Activated T-cell treated with anti-CD3 and anti-CD28 coated beads, Interleukin-2, amount 50 U/mL, for 24 hours (primary cell): ENCODE results near the gene MS4A6E.
"Not testable (repeated sequence)": the region's sequence is repeated elsewhere in the genome, so short reads cannot be mapped to it uniquely, and the experiment has no call there.

Source experiments
- DNase-seq: peaks from one replicate; pipeline ENCODE4 v3.0.0-alpha.2; 2020
- H3K27ac Mint-ChIP-seq: 2 replicates; pipeline ENCODE4 v1.8.0; 2020; ENCODE audit warnings: mild to moderate bottlenecking, mixed read lengths
- H3K27me3 Mint-ChIP-seq: 2 replicates; pipeline ENCODE4 v1.8.0; 2020; ENCODE audit warnings: mixed read lengths
- H3K36me3 Mint-ChIP-seq: 2 replicates; pipeline ENCODE4 v1.8.0; 2020; ENCODE audit warnings: low read depth, mixed read lengths
- H3K4me1 Mint-ChIP-seq: 2 replicates; pipeline ENCODE4 v1.8.0; 2020; ENCODE audit warnings: low read depth, mixed read lengths
- H3K4me3 Mint-ChIP-seq: 2 replicates; pipeline ENCODE4 v1.8.0; 2020; ENCODE audit warnings: mild to moderate bottlenecking, moderate library complexity, mixed read lengths
- H3K9me3 Mint-ChIP-seq: 2 replicates; pipeline ENCODE4 v1.8.0; 2020; ENCODE audit warnings: mixed read lengths

The MS4A6E gene

DNA sequence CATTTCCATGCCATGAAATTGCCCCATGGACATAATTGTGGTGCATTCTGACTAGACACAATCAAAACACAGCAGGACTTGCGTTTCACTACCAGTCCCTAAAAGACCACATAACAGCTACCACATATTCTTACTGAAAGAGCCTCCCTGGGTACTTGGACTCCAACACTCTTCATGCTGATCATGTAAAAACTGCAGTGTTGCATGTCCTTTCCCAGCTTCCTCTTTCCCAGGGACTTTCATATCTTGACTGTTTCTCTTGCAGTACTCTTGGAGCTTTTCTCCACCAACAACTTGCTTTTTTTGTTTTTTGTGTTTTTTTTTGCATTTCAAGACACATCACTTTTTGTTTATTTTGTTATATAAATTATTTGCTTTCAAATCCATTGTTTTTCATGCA, 22.9 kb downstream of the MS4A6E start:
- H3K27ac Mint-ChIP-seq, result no peak overlapping the region

DNA sequence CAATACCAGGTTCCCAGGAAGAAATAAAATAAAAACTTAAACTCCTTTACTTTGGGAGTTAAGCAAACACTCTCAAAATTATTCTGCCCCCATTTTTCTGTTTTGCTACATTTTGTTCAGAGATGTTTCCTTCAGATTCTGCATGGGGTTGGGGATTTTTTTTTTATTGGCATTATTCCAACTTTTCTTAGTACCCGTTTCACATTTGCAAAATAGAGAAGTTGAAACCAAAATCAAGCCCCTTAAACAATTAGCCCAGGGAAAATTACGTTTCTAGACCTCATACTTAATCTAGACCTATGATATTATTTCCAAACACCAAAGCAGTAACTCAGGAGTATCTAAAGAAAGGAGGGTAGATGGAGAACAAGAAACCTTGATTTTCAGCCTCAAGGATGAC, 30.7 kb downstream of the MS4A6E start:
- H3K36me3 Mint-ChIP-seq, result no peaks in the 10 kb centered on the region
- no peak overlapping the region for H3K4me3 Mint-ChIP-seq
- no peaks in the 10 kb centered on the region for H3K4me1 Mint-ChIP-seq

More for the DNA sequence above, 22.9 kb downstream of the MS4A6E start:
- no peaks in the 10 kb centered on the region for H3K36me3 Mint-ChIP-seq
- H3K4me3 Mint-ChIP-seq, result no peak overlapping the region
- no peak for DNase-seq
- no peaks in the 10 kb centered on the region for H3K9me3 Mint-ChIP-seq
- H3K4me1 Mint-ChIP-seq, result no peaks in the 10 kb centered on the region
- peaks cover 31% of the 10 kb centered on the region for H3K27me3 Mint-ChIP-seq

DNA sequence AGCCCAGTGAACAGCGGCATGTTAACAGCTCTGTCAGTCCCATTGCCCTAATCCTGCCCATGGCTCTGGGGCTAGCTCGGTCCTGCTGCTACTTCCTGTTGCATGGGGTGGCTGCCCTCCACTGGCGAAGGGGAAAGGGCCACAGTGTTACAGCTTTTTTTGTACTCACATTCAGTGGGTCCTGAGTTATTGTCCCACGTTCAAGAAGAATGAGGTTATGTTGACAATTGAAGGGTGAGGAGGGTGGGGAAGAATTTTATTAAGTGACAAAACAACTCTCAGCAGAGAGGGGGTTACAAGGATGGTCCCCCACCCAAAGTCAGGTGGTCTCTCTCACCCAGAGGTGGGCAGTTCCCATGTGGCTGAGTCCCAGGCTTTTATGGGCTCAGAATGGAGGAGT, 33.6 kb downstream of the MS4A6E start:
- Mint-ChIP-seq H3K9me3 (no peaks in the 10 kb centered on the region), H3K4me3 (no peak overlapping the region), H3K36me3 (no peaks in the 10 kb centered on the region), H3K4me1 (no peaks in the 10 kb centered on the region), H3K27ac (no peak overlapping the region), H3K27me3 (peaks cover 38% of the 10 kb centered on the region)
- no peak for DNase-seq

More for the DNA sequence above, 30.7 kb downstream of the MS4A6E start:
- Mint-ChIP-seq H3K27ac (no peak overlapping the region), H3K9me3 (no peaks in the 10 kb centered on the region), H3K27me3 (peaks cover 11% of the 10 kb centered on the region)
- DNase-seq, result no peak

DNA sequence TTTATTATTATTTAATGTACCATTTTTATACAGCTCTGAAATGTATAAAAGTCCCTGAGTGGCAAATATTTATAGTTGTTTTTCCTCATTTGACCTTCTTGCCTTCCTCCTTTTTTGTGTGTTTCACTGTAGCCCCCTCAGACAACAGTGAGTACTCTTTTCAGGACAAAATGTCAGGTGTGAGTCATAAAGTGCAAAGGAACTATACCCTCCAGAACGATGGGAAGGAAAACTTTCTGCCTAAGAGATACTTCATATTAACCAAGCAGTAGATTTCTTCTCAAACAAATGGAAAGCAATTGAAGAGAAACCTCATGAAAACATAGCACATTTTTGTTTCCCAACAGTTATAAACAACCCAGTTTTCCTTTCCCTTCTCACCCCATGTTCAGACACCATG, 35.2 kb downstream of the MS4A6E start:
- Mint-ChIP-seq H3K36me3 (no peaks in the 10 kb centered on the region), H3K27me3 (peaks cover 36% of the 10 kb centered on the region), H3K27ac (no peak overlapping the region), H3K4me3 (no peak overlapping the region), H3K4me1 (peaks cover 3% of the 10 kb centered on the region), H3K9me3 (no peaks in the 10 kb centered on the region)
- no peak for DNase-seq

DNA sequence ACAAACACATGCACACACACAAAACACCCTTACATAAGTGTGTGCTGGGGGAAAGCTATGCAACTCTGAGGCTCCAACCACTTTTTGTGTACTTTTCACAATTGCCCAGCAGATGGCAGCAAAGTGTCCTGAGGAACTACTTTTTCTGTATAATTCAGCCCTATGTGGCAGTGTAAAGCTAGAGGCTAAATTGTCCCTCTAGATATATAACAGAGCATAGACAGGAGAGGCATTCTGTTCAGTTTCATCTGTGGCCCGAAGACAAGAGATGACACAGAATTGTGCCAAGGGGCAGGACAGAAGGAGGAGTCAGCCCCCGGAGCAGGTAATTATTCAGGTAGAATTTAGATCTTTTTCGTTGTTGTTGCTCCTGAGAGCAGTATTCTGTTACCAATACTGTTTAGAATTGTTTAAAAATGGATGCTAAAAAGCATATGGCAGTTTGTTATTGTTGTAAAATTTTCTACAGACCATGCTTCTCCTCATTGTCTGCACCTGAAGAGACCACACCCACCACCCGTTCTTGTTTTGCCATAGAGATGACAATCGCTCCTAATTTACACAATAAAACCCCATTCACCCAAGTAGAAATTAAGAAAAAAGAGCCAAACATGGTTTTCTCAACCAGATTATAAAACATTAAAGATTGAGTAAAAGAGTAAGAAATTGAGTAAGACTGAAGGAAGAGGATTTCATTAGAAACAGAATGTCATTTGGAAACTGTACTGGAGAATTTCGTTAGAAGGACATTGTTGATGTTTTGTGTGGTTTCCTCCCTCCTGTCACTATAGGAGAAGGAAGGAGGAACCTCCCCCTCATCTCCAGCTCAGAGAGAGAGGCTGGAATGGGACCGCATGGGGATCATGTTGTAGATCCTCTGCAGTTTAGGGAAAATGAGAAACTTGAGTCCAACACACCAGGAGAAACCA, 36.8 kb downstream of the MS4A6E start:
- H3K27me3 Mint-ChIP-seq, result peaks cover 47% of the 10 kb centered on the region
- H3K27ac Mint-ChIP-seq, result no peak overlapping the region
- H3K36me3 Mint-ChIP-seq, result no peaks in the 10 kb centered on the region
- DNase-seq, result peak; percentile 51
- peaks cover 6% of the 10 kb centered on the region for H3K4me1 Mint-ChIP-seq
- H3K4me3 Mint-ChIP-seq, result no peak overlapping the region
- no peaks in the 10 kb centered on the region for H3K9me3 Mint-ChIP-seq

DNA sequence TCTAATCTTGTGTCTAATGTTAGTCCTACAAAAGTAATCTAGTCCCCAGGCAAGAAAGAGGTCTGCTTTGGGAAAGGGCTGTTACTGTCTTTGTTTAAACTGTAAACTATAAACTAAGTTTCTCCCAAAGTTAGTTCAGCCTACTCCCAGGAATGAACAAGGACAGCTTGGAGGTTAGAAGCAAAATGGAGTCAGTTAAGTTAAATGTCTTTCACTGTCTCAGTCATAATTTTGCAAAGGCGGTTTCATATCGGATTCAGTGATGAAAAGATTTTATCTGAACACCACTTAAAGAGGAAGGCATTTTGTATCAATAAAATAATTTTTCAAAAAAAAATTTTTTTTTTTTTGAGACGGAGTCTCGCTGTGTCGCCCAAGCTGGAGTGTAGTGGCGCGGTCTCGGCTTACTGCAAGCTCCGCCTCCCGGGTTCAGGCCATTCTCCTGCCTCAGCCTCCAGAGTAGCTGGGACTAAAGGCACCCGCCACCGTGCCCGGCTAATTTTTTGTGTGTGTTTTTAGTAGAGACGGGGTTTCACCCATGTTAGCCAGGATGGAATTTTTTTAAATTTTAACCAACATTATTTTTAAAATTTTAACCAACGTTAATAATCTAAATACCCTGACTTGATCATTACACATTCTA, 39.3 kb downstream of the MS4A6E start:
- H3K9me3 Mint-ChIP-seq, H3K4me1 Mint-ChIP-seq, H3K36me3 Mint-ChIP-seq, H3K4me3 Mint-ChIP-seq, DNase-seq, H3K27ac Mint-ChIP-seq: not testable (repeated sequence)
- H3K27me3 Mint-ChIP-seq, result peaks cover 63% of the 10 kb centered on the region

DNA sequence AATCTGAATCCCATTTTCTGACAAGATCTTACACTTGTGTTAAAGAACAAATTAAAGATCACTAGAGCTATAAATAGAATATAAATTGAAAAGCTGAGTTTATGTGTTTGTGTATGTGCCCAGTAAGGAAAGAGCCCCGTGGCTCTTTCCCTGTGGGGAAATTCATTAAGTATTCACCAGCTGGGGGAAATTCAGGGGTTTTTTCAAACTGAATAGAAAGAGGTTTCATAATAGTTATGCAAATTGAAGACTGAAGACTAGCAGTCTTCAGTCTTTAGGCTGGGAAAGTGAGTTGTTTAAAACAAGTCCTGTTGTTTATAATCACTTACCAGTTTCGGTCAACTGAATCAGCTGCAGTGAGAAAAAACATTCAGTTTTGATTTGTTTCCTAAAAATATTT, 40.0 kb downstream of the MS4A6E start:
- no peak for DNase-seq
- Mint-ChIP-seq H3K27ac (no peak overlapping the region), H3K36me3 (no peaks in the 10 kb centered on the region), H3K4me3 (no peak overlapping the region), H3K9me3 (no peaks in the 10 kb centered on the region), H3K27me3 (peaks cover 63% of the 10 kb centered on the region), H3K4me1 (peaks cover 6% of the 10 kb centered on the region)

DNA sequence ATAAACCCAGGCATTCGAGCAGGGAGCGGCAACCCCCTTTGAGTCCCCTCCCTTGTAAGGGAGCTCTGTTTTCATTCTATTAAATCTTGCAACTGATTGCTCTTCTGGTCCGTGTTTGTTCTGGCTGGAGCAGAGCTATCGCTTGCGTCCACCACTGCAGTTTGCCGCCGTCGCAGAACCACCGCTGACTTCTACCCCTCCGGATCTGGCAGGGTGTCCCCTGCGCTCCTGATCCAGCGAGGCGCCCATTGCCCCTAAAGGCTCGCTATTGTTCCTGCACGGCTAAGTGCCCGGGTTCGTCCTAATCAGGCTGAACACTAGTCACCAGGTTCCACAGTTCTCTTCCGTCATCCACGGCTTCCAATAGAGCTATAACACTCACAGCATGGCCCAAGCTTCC, 40.8 kb downstream of the MS4A6E start:
- Mint-ChIP-seq H3K4me3 (no peak overlapping the region), H3K9me3 (no peaks in the 10 kb centered on the region), H3K27me3 (peaks cover 67% of the 10 kb centered on the region), H3K27ac (no peak overlapping the region), H3K36me3 (no peaks in the 10 kb centered on the region), H3K4me1 (peaks cover 6% of the 10 kb centered on the region)
- DNase-seq, result no peak

DNA sequence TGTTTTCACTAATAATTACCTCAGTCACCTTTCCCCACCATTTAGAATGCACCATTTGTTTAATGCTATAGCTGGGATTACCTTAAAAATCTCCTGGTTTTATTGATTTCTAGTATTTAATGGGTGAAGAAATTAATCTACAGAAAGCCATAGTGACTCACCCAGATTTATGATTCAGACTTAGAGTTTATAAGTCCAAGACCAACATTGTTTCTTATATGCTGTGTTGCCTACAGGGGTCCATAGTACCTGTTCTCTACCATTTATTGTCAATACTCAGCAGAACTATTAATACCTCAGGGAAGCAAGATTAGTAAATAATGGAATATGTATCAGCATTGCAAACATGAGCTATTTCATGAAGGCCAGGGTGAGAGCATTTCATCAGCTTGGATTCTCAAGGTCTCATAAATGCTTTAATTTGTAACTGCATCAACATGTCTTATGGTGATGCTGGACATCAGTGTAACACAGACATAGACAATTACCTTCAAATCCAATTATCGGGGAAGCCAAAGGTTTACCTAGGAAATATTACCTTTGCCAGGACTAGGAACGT, 43.3 kb downstream of the MS4A6E start:
- Mint-ChIP-seq H3K4me1 (peaks cover 6% of the 10 kb centered on the region), H3K9me3 (no peaks in the 10 kb centered on the region), H3K27me3 (peaks cover 60% of the 10 kb centered on the region), H3K4me3 (no peak overlapping the region), H3K27ac (no peak overlapping the region), H3K36me3 (no peaks in the 10 kb centered on the region)
- DNase-seq, result no peak

DNA sequence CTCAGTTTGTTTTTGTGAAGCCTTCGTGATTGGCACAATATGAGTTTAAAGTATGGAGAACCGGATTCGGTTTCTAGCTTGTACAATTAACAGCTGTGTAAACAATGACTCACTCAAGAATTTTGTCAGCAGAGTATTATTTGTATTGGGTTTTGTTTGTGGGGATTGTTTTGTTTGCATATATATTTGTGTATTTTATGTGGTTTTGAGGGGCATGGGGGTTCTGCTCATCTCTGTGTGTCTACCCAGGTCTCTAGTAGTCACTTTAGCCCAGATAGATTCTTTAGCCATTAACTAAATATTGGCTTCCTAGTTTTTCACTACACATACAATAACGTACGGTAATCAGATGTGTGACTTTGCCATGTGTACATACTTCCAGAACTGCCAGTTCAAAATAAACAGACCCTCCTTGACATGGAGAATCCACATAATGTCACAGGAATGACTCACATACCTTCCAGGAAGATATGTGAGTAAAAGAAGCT, 43.8 kb downstream of the MS4A6E start:
- no peak overlapping the region for H3K4me3 Mint-ChIP-seq
- peaks cover 60% of the 10 kb centered on the region for H3K27me3 Mint-ChIP-seq
- H3K36me3 Mint-ChIP-seq, result no peaks in the 10 kb centered on the region
- no peak overlapping the region for H3K27ac Mint-ChIP-seq
- H3K4me1 Mint-ChIP-seq, result peaks cover 6% of the 10 kb centered on the region
- no peaks in the 10 kb centered on the region for H3K9me3 Mint-ChIP-seq
- no peak for DNase-seq

DNA sequence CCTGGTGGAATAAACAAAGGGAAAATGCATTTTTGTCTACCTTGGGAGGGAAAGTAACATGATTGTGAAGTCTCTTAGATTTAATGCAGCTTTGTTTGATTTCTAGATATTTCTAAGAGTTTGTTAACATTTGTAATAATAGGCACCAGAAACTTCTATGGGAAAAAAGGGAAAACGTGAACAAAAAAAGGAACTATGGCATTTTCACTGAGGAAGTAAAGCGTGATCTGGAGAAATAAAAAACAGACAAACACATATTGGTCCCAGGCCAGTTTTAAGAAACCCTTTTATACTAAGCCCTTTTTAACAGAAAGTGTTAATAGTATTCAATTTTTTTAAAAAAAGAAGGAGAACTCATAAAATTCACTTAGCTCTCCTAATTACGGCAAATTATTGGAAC, 44.3 kb downstream of the MS4A6E start:
- Mint-ChIP-seq H3K4me3 (no peak overlapping the region), H3K4me1 (peaks cover 6% of the 10 kb centered on the region), H3K27ac (no peak overlapping the region), H3K36me3 (no peaks in the 10 kb centered on the region), H3K9me3 (no peaks in the 10 kb centered on the region), H3K27me3 (peaks cover 56% of the 10 kb centered on the region)
- no peak for DNase-seq

DNA sequence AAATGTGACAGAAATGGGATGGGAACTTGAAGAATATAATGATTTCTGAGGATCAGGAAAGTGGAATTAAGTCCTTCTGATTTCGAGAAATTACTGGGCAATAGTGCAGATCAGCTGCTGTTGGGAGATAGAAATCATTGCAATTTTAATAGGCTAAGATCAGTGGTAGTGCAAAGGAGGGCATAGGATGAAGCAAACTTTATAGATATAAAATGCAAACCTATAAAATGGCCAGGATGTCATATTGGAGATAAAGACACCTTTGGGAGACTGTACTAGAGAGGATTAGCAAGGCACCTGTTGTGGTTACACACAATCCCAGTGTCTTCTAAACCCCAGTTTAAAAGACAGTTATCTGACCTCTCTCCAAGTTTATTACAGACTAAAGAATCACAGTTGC, 44.8 kb downstream of the MS4A6E start:
- no peak overlapping the region for H3K27ac Mint-ChIP-seq
- H3K36me3 Mint-ChIP-seq, result no peaks in the 10 kb centered on the region
- no peak for DNase-seq
- peaks cover 5% of the 10 kb centered on the region for H3K4me1 Mint-ChIP-seq
- H3K4me3 Mint-ChIP-seq, result no peak overlapping the region
- no peaks in the 10 kb centered on the region for H3K9me3 Mint-ChIP-seq
- peaks cover 59% of the 10 kb centered on the region for H3K27me3 Mint-ChIP-seq

DNA sequence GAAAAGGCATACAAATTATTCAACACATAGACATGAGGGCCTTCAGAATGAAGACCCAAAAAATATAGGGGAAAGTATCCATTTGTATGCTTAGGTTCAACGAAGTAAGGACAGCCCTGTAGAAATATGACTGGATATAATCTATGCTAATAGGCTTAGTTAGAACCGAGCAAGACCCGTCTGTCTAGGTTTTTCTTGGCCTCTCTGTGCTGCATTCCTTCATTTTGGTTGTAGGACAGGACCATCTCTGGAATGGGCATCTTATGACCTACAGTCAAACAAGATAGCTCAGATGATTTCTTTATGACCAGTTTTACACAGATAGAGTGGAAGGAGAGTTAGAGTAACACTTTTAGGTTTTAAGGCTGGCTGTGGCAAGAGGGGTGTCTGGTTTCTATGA, 45.7 kb downstream of the MS4A6E start:
- no peaks in the 10 kb centered on the region for H3K9me3 Mint-ChIP-seq
- peaks cover 59% of the 10 kb centered on the region for H3K27me3 Mint-ChIP-seq
- DNase-seq, result no peak
- H3K4me3 Mint-ChIP-seq, result no peak overlapping the region
- H3K27ac Mint-ChIP-seq, result no peak overlapping the region
- no peaks in the 10 kb centered on the region for H3K36me3 Mint-ChIP-seq
- H3K4me1 Mint-ChIP-seq, result peaks cover 2% of the 10 kb centered on the region

DNA sequence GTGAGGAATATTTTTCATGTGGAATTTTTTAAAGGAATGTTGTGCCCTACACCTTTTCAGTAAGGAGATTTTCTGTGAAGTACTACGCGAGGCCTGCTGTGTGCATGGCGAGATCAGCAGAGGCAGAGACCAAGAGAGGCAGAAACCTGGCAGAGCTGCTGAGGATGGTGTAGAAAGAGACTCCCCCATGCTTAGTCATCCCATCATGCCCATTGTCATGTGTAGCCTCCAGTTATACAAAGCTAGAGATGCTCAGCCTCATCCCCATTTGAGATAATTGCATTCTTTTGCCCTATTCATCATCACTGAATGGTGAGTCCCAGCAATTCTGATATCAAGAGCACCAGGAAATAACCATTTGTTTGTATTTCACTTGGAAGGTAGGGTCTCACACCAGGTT, 48.3 kb downstream of the MS4A6E start:
- Mint-ChIP-seq H3K27ac (no peak overlapping the region), H3K9me3 (no peaks in the 10 kb centered on the region), H3K36me3 (no peaks in the 10 kb centered on the region), H3K27me3 (peaks cover 56% of the 10 kb centered on the region), H3K4me3 (no peak overlapping the region), H3K4me1 (peaks cover 7% of the 10 kb centered on the region)
- no peak for DNase-seq

DNA sequence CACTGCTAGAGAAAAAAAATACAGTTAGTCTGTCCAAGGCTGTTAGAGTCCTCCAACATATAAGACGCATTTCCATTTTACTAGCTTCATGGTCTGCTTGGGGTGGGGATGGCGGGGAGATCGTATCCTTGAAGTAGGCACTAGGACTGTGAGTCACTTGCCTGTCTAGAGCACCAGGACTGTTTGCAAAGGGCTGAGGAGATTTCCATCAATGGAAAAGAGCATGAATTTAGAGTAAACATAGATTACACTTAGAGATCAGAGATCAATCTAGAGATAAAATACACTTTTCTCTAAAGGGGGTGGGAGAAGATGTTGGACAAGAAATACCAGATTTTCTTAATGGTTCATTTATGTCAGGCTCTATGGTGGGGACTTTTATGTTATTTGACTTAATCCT, 49.5 kb downstream of the MS4A6E start:
- Mint-ChIP-seq H3K4me1 (peaks cover 7% of the 10 kb centered on the region), H3K9me3 (no peaks in the 10 kb centered on the region), H3K36me3 (no peaks in the 10 kb centered on the region), H3K4me3 (no peak overlapping the region), H3K27me3 (peaks cover 51% of the 10 kb centered on the region), H3K27ac (no peak overlapping the region)
- no peak for DNase-seq
